K562 (cell line): ENCODE data around the gene RPL11. TPM values are rescaled to one million over a fixed set of nuclear protein-coding genes. Genes with fewer than 3 reads are reported as not detected.
A peak's percentile ranks its signal among the peaks of the same experiment; 100 is the strongest.

Source experiments
- ARNT ChIP-seq, 2 experiments: fragments of 450-650 bp; IDR thresholded peaks; 2 replicates each; pipeline ENCODE4 v1.6.1; 2016; ENCODE audit warnings: mild to moderate bottlenecking in 1 of 2
- CBX3 ChIP-seq, 2 experiments: IDR thresholded peaks; 1 replicate in 1 of 2; 2 replicates in 1 of 2; pipeline ENCODE4 v1.6.1; 2012; ENCODE audit warnings: inconsistent platforms in 2 of 2, low read length in 2 of 2, borderline replicate concordance in 1 of 2, control low read depth in 1 of 2
- CREBBP ChIP-seq: IDR thresholded peaks from one replicate; pipeline ENCODE4 v1.6.1; 2012; ENCODE audit warnings: low read depth, mild to moderate bottlenecking, control low read depth, inconsistent platforms, low read length
- CREM ChIP-seq: IDR thresholded peaks from 2 replicates; pipeline ENCODE4 v1.6.1; 2014; ENCODE audit warnings: antibody characterized with exemption, low read depth
- ESRRA ChIP-seq: fragments of 450-650 bp; IDR thresholded peaks from 2 replicates; pipeline ENCODE4 v1.6.1; 2014; ENCODE audit warnings: low read depth, mild to moderate bottlenecking, moderate library complexity, borderline replicate concordance
- GATA2 ChIP-seq: sonication (generic); formaldehyde crosslinking; IDR thresholded peaks from 2 replicates; pipeline ENCODE4 v1.4.0; 2020; ENCODE audit warnings: mild to moderate bottlenecking, missing genetic modification reagents
- HDAC3 ChIP-seq: fragments of 450-650 bp; IDR thresholded peaks from 2 replicates; pipeline ENCODE4 v1.6.1; 2018; ENCODE audit warnings: borderline replicate concordance, mild to moderate bottlenecking, moderate library complexity; ENCODE audit not compliant: partially characterized antibody
- MAFG ChIP-seq: fragments of 450-650 bp; conservative IDR thresholded peaks from 2 replicates; pipeline ENCODE4 v1.6.1; 2016; ENCODE audit warnings: missing genetic modification characterization, missing compliant biosample characterization
- MBD2 ChIP-seq: sonication (generic); IDR thresholded peaks from 2 replicates; pipeline ENCODE4 v1.6.1; 2016; ENCODE audit warnings: low read depth, borderline replicate concordance
- MCM2 ChIP-seq: fragments of 450-650 bp; IDR thresholded peaks from 2 replicates; pipeline ENCODE4 v1.6.1; 2017; ENCODE audit warnings: low read depth, mild to moderate bottlenecking
- MED1 ChIP-seq: sonication (generic); formaldehyde crosslinking; IDR thresholded peaks from 2 replicates; pipeline ENCODE4 v1.8.1; 2023; ENCODE audit warnings: missing genetic modification reagents, borderline replicate concordance
- MYC ChIP-seq, 2 experiments: fragments of 250-450 bp in 1 of 2; sonication (Bioruptor Pico) in 1 of 2; IDR thresholded peaks; 2 replicates each; pipeline versions ENCODE4 v1.5.1 to v1.6.1; 2012 to 2021; ENCODE audit warnings: low read depth in 2 of 2, borderline replicate concordance in 1 of 2, improper control_type of control experiment in 1 of 2, low read length in 1 of 2, mild to moderate bottlenecking in 1 of 2, moderate library complexity in 1 of 2
- NR4A1 ChIP-seq, 2 experiments: fragments of 250-450 bp in 1 of 2; fragments of 450-650 bp in 1 of 2; sonication (Bioruptor Pico) in 1 of 2; IDR thresholded peaks; 2 replicates each; pipeline versions ENCODE4 v1.4.0 to v1.6.1; 2016 to 2020; ENCODE audit warnings: mild to moderate bottlenecking in 2 of 2, missing compliant biosample characterization in 1 of 2, missing genetic modification characterization in 1 of 2, moderate library complexity in 1 of 2
- RBM25 ChIP-seq: fragments of 200-400 bp; formaldehyde crosslinking; IDR thresholded peaks from 2 replicates; pipeline ENCODE4 v1.6.1; 2018; ENCODE audit warnings: low read length, low read depth, moderate library complexity; ENCODE audit not compliant: severe bottlenecking
- RHOXF2B ChIP-seq: fragments of 250-450 bp; sonication (Bioruptor Pico); conservative IDR thresholded peaks from 2 replicates; pipeline ENCODE4 v1.5.1; 2021
- SMAD4 ChIP-seq: fragments of 250-450 bp; sonication (Bioruptor Pico); conservative IDR thresholded peaks from 2 replicates; pipeline ENCODE4 v1.8.0; 2021; ENCODE audit warnings: inconsistent platforms, mild to moderate bottlenecking, moderate library complexity
- SP1 ChIP-seq: sonication (generic); formaldehyde crosslinking; IDR thresholded peaks from 2 replicates; pipeline ENCODE4 v1.8.1; 2022; ENCODE audit warnings: mild to moderate bottlenecking, missing genetic modification reagents
- ZBTB5 ChIP-seq: fragments of 450-650 bp; IDR thresholded peaks from 2 replicates; pipeline ENCODE4 v1.6.1; 2017; ENCODE audit warnings: antibody characterized with exemption
- ZNF134 ChIP-seq: fragments of 250-450 bp; sonication (Bioruptor Pico); conservative IDR thresholded peaks from 2 replicates; pipeline ENCODE4 v1.4.0; 2020
- ZNF395 ChIP-seq: fragments of 200-800 bp; sonication (Bioruptor generic); IDR thresholded peaks from 2 replicates; pipeline ENCODE4 v1.6.1; 2017; ENCODE audit warnings: missing genetic modification characterization, missing compliant biosample characterization
- ZNF639 ChIP-seq, 2 experiments: fragments of 200-800 bp in 1 of 2; sonication (Bioruptor generic) in 1 of 2; sonication (generic) in 1 of 2; formaldehyde crosslinking in 1 of 2; IDR thresholded peaks in 1 of 2; conservative IDR thresholded peaks in 1 of 2; 2 replicates each; pipeline versions ENCODE4 v1.5.0 to v1.6.1; 2016 to 2020; ENCODE audit warnings: missing compliant biosample characterization in 1 of 2, missing genetic modification characterization in 1 of 2, missing genetic modification reagents in 1 of 2
- ZNF785 ChIP-seq: fragments of 250-450 bp; sonication (Bioruptor Pico); IDR thresholded peaks from 2 replicates; pipeline ENCODE4 v1.4.0; 2020; ENCODE audit warnings: mild to moderate bottlenecking
- polyA plus RNA-seq, 8 experiments: library from polyadenylated mRNA; depleted of rRNA in 4 of 8; stranded (reverse) in 5 of 8; unstranded in 3 of 8; fragments of >200 nt; fragmentation: Nextera tagmentation in 2 of 8; fragmentation: Illumina TruSeq in 1 of 8; extraction: Ambion mirVana in 2 of 8; extraction: Trizol in 1 of 8; gene quantifications; 2 replicates each; pipeline versions ENCODE4 v1.2.1 to v1.2.3, GENCODE V29; 2011 to 2014; ENCODE audit warnings: inconsistent platforms in 1 of 8, missing spikeins in 1 of 8
- total RNA-seq, 7 experiments: library from RNA; depleted of rRNA in 6 of 7; stranded (reverse); fragments of >200 nt in 6 of 7; fragmentation: Illumina TruSeq in 2 of 7; extraction: Trizol in 2 of 7; gene quantifications; 2 replicates each; pipeline versions ENCODE4 v1.2.1 to v1.2.3, GENCODE V29; 2011 to 2021; ENCODE audit warnings: low replicate concordance in 1 of 7

The RPL11 gene
- total and polyA plus RNA-seq, 9 of the 15 experiments (the other 6 are each of a cell fraction or from before 2014, with no cell fraction given) = 1,781 to 4,526 (median 3,111) TPM

- TF ChIP-seq ZNF134 (CRISPR knock-in tag) (0 out of 2 replicates have a peak, but pooled peaks have one; percentile 25), MYC (IDR thresholded peaks at IDR 0.05; ENCODE audit: low read depth, low read length) (0 out of 2 replicates have a peak, but pooled peaks have one; percentile 30), MYC (CRISPR knock-in tag; IDR thresholded peaks at IDR 0.05; ENCODE audit: borderline replicate concordance, low read depth) (no peak), NR4A1 (CRISPR knock-in tag; IDR thresholded peaks at IDR 0.05) (no peak), NR4A1 (tag; IDR thresholded peaks at IDR 0.05) (0 out of 2 replicates have a peak, but pooled peaks have one; percentile 64), MCM2 (no peak), CBX3 (IDR thresholded peaks at IDR 0.05; ENCODE audit: borderline replicate concordance in 1 of 2, low read length in 2 of 2) (peak in 1 of 2 experiments; percentile 46; a peak in 1 of 3 replicates), ZNF785 (no peak), CREBBP (no peak), MED1 (CRISPR knock-in tag) (no peak), CREM (peak; percentile 64), MAFG (tag) (no peak), ARNT (IDR thresholded peaks at IDR 0.05) (no peak), ZNF639 (CRISPR knock-in tag; conservative IDR thresholded peaks at IDR 0.05 in 1 of 2, IDR thresholded peaks at IDR 0.05 in 1 of 2) (peak in 1 of 2 experiments; percentile 36; a peak in 1 of 4 replicates), ESRRA (no peak), HDAC3 (no peak), GATA2 (peak; percentile 44; the same call in 1 of the 2 replicates), ZNF395 (CRISPR knock-in tag) (0 out of 2 replicates have a peak, but pooled peaks have one; percentile 65), SMAD4 (CRISPR knock-in tag) (0 out of 2 replicates have a peak, but pooled peaks have one; percentile 39), ZBTB5 (no peak), RHOXF2B (CRISPR knock-in tag) (no peak), RBM25 (no peak), SP1 (no peak), MBD2 (no peak)
Observed at GRCh38 chr1:23673086-23673813, 18.4 kb upstream of the RPL11 start (continued).
